Activated CD4-positive, alpha-beta memory T cell treated with anti-CD3 and anti-CD28 coated beads, Interleukin-2, amount 10 ng/mL, durations not matched to agents 7 days and 5 days (primary cell): ENCODE data around the gene RAB32. TPM values are rescaled to one million over a fixed set of nuclear protein-coding genes. Genes with fewer than 3 reads are reported as not detected.

ENCODE experiments used
- CTCF ChIA-PET: fragments of 350-600 bp; sonication (Branson Sonifier 250); formaldehyde crosslinking; loops from one replicate; lab custom pipeline; 2021; ENCODE audit warnings: antibody characterized with exemption, inconsistent platforms; lab: Charles Lee
- POLR2A ChIA-PET: fragments of 350-600 bp; sonication (Branson Sonifier 250); formaldehyde crosslinking; loops from one replicate; lab custom pipeline; 2021; ENCODE audit warnings: antibody characterized with exemption; lab: Charles Lee
- DNase-seq: peaks from one replicate; pipeline ENCODE4 v3.0.0-alpha.2; 2020
- H3K27ac Mint-ChIP-seq: one replicate; pipeline ENCODE4 v1.8.0; 2021; ENCODE audit warnings: mild to moderate bottlenecking, mixed read lengths
- H3K27me3 Mint-ChIP-seq: one replicate; pipeline ENCODE4 v1.8.0; 2021; ENCODE audit warnings: mixed read lengths
- H3K36me3 Mint-ChIP-seq: one replicate; pipeline ENCODE4 v1.8.0; 2021; ENCODE audit warnings: low read depth, mixed read lengths
- H3K4me1 Mint-ChIP-seq: one replicate; pipeline ENCODE4 v1.8.0; 2021; ENCODE audit warnings: mixed read lengths
- H3K4me3 Mint-ChIP-seq: one replicate; pipeline ENCODE4 v1.8.0; 2021; ENCODE audit warnings: mild to moderate bottlenecking, mixed read lengths
- H3K9me3 Mint-ChIP-seq: one replicate; pipeline ENCODE4 v1.8.0; 2021; ENCODE audit warnings: mixed read lengths
- total RNA-seq, 2 experiments: library from RNA; stranded (reverse); gene quantifications; one replicate each; pipeline ENCODE4 v1.2.3, GENCODE V29; 2021

RAB32 gene
- under 1 TPM in 1 of 2 experiments, not detected in 1; 0.30 TPM for total RNA-seq

DNA sequence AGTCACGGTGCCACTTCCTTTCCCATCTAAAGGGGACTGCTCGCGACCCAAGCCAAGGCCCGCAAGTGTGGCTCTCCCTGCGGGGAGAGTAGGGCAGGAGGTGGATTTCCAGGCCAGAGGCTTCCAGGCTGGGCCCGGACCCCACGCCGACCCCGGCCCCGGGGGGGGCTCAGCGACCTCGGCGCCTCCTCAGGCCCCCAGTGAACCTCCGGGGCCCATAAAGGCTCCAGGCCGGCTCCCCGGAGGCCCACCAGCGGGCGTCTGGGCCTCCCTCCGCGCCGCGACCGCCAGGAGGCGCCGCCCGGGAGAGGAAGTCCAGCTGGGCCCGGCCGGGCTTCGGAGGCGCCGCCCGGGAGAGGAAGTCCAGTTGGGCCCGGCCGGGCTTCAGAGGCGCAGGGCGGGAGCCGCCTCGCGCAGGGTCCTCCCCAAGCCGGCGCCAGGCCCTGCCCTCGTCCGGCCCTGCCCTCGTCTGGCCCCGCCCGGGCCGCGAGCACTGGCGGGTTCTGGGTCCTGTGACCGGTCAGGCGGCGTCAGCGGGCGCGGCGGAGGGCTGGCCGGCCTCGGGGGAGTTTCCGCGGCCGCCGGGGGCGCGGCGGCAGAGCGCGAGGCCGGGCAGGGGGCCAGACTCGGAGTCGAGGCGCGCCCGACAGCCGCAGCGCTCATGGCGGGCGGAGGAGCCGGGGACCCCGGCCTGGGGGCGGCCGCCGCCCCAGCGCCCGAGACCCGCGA, at the start of gene RAB32:
Gene RAB32, plus strand, starts transcription at position 623 of the 729 bp plus-strand sequence. Its CDS starts 39 bp downstream, at position 662.
- ChIA-PET POLR2A (no interaction called here), CTCF (no interaction called here)
- no peaks in the 10 kb centered on the region for H3K36me3 Mint-ChIP-seq
- no peak within 1 kb of the TSS for H3K27ac Mint-ChIP-seq
- peak; percentile 17 for DNase-seq
- peak within 1 kb of the TSS; percentile 64 for H3K4me3 Mint-ChIP-seq
- peaks cover 2% of the 10 kb centered on the region for H3K4me1 Mint-ChIP-seq
- no peaks in the 10 kb centered on the region for H3K9me3 Mint-ChIP-seq
- H3K27me3 Mint-ChIP-seq = peaks cover 30% of the 10 kb centered on the region

DNA sequence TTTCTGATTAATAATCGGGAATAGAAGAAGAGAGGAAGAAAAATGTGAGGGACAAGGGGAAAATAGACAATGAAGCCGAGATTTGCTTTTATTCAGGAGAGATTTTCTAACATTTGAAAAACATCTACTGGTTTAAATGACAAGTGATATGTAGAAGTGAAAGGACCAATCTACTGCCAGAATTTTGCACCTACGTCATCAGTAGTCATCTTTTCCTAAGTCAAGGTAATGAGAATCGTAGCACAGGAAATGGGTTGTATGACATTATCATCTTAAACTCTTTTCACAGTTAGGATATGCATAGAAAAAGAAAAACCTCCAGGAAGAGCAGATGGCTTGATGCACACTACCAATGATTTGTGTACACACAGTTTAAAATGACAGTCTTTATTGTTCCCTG, 45.3 kb upstream of the RAB32 start:
- no peak for DNase-seq
- Mint-ChIP-seq H3K4me3 (no peak overlapping the region), H3K27me3 (no peaks in the 10 kb centered on the region), H3K4me1 (no peaks in the 10 kb centered on the region), H3K36me3 (no peaks in the 10 kb centered on the region), H3K27ac (no peak overlapping the region), H3K9me3 (no peaks in the 10 kb centered on the region)
- ChIA-PET CTCF (no interaction called here), POLR2A (no interaction called here)

DNA sequence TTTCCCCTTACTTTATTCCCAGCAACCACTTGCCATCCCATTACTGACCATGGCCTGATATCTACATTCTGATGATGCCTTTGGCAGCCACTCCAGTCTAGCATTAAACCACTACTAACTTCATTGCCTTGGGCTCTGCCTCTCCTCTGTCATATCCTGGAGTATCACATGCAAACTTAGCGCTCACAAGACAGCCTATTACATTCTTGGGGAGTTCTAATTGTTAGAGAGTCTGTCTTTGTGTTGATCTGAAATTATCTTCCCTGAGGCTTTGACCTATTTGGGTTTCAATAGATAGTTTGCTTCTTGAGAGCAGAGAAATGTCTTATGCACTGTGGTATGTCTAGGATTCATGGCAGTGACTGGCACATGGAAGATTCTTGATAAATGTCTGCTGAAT, 40.5 kb upstream of the RAB32 start:
- ChIA-PET POLR2A (no interaction called here), CTCF (no interaction called here)
- Mint-ChIP-seq H3K27ac (no peak overlapping the region), H3K27me3 (no peaks in the 10 kb centered on the region), H3K36me3 (no peaks in the 10 kb centered on the region), H3K4me3 (no peak overlapping the region), H3K9me3 (peaks cover 3% of the 10 kb centered on the region), H3K4me1 (no peaks in the 10 kb centered on the region)
- DNase-seq = no peak

DNA sequence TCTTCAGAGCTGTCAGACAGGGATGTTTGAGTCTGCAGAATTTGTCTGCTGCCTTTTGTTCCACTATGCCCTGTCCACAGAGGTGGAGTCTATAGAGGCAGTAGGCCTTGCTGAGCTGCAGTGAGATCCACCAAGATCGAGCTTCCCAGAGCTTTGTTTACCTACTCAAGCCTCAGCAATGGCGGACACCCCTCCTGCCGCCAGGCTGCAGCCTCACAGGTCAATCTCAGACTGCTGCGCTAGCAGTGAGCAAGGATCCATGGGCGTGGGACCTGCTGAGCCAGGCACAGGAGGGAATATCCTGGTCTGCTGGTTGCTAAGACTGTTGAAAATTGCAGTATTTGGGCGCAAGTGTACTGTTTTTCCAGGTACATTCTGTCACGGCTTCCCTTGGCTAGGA, 28.4 kb upstream of the RAB32 start:
- no peaks in the 10 kb centered on the region for H3K27me3 Mint-ChIP-seq
- ChIA-PET CTCF (no interaction called here), POLR2A (no interaction called here)
- H3K9me3 Mint-ChIP-seq = peaks cover 3% of the 10 kb centered on the region
- no peak overlapping the region for H3K27ac Mint-ChIP-seq
- no peak overlapping the region for H3K4me3 Mint-ChIP-seq
- no peaks in the 10 kb centered on the region for H3K36me3 Mint-ChIP-seq
- no peak for DNase-seq
- no peaks in the 10 kb centered on the region for H3K4me1 Mint-ChIP-seq

DNA sequence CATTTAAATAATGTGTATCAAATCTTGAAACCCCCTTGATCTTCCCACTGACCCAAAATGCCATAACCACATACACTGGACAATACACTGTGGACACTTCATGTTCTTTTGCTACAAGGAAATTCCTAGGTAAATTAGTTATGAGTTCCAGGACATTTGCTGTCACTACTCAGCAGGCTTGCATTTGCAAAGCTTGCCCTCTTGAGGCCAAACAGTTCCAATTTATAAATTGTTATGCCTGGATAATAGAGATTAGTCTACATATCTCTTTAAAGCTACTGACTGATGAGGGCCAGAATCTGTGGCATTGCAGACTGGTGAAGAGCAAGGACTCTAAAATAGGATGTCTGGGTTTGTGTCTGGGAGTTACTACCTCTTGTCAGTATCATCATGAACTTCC, 17.4 kb upstream of the RAB32 start:
- ChIA-PET POLR2A (no interaction called here), CTCF (interaction anchor here (0.6 kb wide), 1 partner anchor 1626 kb away, joined by 4 read pairs; no protein-coding TSS in a partner anchor)
- no peaks in the 10 kb centered on the region for H3K36me3 Mint-ChIP-seq
- H3K9me3 Mint-ChIP-seq = no peaks in the 10 kb centered on the region
- H3K27me3 Mint-ChIP-seq = no peaks in the 10 kb centered on the region
- H3K4me1 Mint-ChIP-seq = no peaks in the 10 kb centered on the region
- H3K27ac Mint-ChIP-seq = no peak overlapping the region
- no peak for DNase-seq
- no peak overlapping the region for H3K4me3 Mint-ChIP-seq

DNA sequence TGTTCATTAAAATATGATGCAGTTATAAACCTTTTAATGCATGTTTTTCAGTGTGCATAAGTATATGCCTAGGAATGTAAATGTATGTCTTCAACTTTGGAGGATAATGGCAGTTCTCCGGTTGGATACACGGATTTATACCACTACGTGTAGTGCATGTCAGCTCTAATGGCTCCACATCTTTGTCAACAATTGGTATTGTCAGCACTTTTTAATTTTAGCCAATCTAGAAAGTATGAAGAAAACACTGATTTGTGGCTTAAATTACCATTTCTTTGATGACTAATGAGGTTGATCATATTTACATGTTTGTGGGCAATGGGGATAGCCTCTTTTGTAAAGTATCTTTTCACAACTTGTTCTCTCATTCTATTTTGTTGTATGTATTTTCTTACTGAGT, 10.9 kb upstream of the RAB32 start:
- POLR2A ChIA-PET = no interaction called here
- Mint-ChIP-seq H3K36me3 (no peaks in the 10 kb centered on the region), H3K4me3 (no peak overlapping the region), H3K9me3 (no peaks in the 10 kb centered on the region), H3K27ac (no peak overlapping the region), H3K27me3 (no peaks in the 10 kb centered on the region), H3K4me1 (no peaks in the 10 kb centered on the region)
- DNase-seq = no peak
- CTCF ChIA-PET = no interaction called here

DNA sequence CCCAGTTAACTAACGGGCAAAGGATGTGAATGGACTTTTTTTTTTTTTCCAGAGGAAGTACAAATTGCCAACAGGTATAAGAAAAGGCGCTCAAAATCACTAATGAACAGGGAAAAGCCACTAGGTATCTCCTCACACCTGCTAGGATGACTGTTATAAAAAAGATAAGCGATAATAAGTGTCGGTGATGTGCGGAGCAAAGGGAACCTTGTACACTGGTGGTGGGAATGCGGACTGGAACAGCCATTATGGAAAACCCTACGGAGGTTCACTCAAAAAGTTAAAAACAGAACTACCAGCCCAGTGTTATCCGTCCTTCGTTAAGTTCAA, 787 bp upstream of the RAB32 start:
- ChIA-PET CTCF (no interaction called here), POLR2A (no interaction called here)
- H3K27me3 Mint-ChIP-seq = peaks cover 30% of the 10 kb centered on the region
- no peaks in the 10 kb centered on the region for H3K36me3 Mint-ChIP-seq
- H3K27ac Mint-ChIP-seq = no peak overlapping the region
- H3K9me3 Mint-ChIP-seq = no peaks in the 10 kb centered on the region
- H3K4me3 Mint-ChIP-seq = peak overlapping the region; percentile 2
- H3K4me1 Mint-ChIP-seq = peaks cover 2% of the 10 kb centered on the region
- DNase-seq = no peak

DNA sequence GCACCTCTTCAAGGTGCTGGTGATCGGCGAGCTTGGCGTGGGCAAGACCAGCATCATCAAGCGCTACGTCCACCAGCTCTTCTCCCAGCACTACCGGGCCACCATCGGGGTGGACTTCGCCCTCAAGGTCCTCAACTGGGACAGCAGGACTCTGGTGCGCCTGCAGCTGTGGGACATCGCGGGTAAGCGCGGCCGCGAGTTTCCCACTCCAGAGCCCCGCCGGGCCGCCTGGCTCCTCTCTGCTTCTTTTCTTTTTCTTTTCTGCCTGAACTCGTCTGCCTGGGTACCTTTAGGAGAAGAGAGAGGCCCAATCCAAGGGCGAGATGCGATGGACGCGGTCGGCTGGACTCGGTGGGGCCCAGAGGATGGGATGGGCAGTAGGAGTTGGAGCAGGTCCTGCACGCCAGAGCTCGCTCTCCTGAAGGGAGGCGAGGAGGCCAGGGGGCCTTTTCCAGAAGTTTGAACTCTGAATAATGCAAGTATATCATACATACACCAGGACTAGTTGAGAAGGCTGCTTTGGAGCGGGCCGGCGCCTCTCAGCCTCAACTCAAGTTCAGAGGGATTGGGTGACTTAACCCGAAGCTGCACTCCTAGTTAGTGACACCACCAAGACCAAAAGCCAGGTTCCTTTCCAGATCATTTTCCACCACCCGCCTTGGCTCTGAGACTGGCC, 445 bp downstream of the RAB32 start:
- Mint-ChIP-seq H3K4me3 (peak overlapping the region; percentile 64), H3K27me3 (peaks cover 30% of the 10 kb centered on the region), H3K27ac (no peak overlapping the region), H3K36me3 (no peaks in the 10 kb centered on the region), H3K9me3 (no peaks in the 10 kb centered on the region), H3K4me1 (peaks cover 2% of the 10 kb centered on the region)
- ChIA-PET POLR2A (no interaction called here), CTCF (no interaction called here)
- no peak for DNase-seq

DNA sequence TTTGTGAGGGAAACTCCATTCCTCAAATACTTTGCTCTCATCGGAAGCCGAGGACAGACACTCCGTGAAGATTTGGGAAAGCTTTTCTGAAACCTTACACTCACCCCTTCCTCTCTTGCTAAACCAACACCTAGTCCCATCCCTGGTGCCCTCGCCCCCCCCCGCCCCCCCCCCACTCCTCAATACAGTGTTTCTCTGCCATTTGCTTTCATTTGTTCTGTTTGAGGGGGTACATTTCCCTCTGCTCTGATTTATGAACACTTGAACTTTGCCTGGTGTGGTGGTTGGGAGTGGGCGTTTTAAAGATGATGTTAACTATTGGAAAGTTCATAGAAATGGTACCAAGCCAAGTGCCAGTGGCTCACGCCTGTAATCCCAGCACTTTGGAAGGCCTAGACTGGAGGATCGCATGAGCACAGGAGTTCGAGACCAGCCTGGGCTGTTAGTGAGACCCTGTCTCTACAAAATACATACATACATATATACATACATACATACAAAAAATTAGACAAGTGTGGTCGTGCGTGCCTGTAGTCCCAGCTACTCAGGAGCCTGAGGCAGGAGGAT, 1.1 kb downstream of the RAB32 start:
- no peaks in the 10 kb centered on the region for H3K36me3 Mint-ChIP-seq
- H3K27ac Mint-ChIP-seq = no peak overlapping the region
- ChIA-PET POLR2A (no interaction called here), CTCF (no interaction called here)
- no peak for DNase-seq
- peaks cover 2% of the 10 kb centered on the region for H3K4me1 Mint-ChIP-seq
- no peaks in the 10 kb centered on the region for H3K9me3 Mint-ChIP-seq
- H3K27me3 Mint-ChIP-seq = peaks cover 30% of the 10 kb centered on the region
- no peak overlapping the region for H3K4me3 Mint-ChIP-seq

DNA sequence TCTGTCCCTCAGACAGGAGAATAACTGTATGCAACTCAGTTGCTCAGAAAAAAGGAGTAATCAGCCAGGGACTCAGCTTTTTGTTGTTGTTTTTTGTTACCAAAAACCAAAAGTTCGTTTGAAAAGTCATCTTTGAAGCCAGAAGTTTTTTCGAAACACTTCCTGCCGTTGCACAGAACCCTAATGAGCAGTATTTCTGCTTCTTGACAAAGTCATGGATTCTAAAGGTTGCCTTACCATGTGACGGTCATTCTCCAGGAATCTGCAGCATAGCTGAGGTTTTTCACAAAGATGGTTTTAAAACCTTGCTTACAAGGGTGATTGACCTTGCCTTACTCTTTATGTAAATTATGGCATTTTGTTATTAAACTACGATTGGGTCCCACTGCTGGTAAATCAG, 1.9 kb downstream of the RAB32 start:
- CTCF ChIA-PET = no interaction called here
- peaks cover 2% of the 10 kb centered on the region for H3K4me1 Mint-ChIP-seq

DNA sequence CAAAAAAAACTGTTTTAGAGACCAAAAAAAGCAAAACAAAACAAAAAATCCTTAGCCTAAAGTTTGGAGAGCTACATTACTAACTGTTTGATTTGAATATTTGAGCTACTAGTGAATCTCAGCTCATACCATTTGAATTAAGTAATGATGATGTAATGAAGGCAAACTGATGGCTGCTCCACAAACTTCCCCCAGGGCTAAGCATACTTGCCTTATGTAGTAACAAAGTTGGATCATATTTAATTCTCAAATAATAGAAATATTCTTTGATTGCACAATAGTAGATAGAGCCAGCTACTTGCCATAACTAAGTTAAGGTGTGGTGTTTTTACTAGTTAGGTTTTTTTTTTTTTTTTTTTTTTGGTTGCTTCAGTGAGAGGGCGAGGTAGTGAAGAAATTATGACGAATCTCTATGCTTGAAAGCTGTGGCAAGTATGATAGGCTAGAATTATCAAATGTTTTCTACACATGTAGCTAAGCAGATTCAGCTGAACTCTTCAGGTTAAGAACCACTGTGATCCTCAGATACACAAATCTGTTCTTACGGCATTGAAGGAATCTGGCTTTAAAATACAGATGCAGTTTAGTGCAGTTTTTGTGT, 2.9 kb downstream of the RAB32 start:
- H3K27ac Mint-ChIP-seq = no peak overlapping the region

More for the DNA sequence above, 1.9 kb downstream of the RAB32 start:
- no peaks in the 10 kb centered on the region for H3K36me3 Mint-ChIP-seq
- POLR2A ChIA-PET = no interaction called here
- no peak for DNase-seq
- no peak overlapping the region for H3K27ac Mint-ChIP-seq
- H3K4me3 Mint-ChIP-seq = no peak overlapping the region
- H3K27me3 Mint-ChIP-seq = peaks cover 30% of the 10 kb centered on the region
- no peaks in the 10 kb centered on the region for H3K9me3 Mint-ChIP-seq

DNA sequence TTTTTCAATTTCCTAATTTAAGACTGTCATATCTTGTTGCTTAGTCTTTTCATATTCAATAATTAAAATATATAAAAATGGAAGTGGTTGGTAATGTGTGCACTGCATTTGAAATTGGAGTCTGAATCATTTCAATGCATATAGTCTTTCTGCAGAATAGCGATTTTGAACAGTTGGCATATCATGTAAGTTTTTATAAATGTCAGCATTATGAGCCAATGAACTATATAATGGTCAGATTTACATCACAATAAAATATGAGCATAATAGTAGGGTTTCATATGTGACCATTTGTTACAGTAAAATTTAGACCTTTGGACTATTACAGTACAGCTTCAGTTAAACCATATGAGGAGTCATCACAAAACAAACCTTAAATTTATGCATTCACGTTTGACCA, 4.3 kb downstream of the RAB32 start:
- ChIA-PET CTCF (no interaction called here), POLR2A (no interaction called here)
- Mint-ChIP-seq H3K27me3 (peaks cover 18% of the 10 kb centered on the region), H3K4me3 (no peak overlapping the region), H3K4me1 (peaks cover 2% of the 10 kb centered on the region), H3K9me3 (no peaks in the 10 kb centered on the region), H3K27ac (no peak overlapping the region), H3K36me3 (no peaks in the 10 kb centered on the region)
- no peak for DNase-seq

More for the DNA sequence above, 2.9 kb downstream of the RAB32 start:
- DNase-seq = no peak
- Mint-ChIP-seq H3K4me3 (no peak overlapping the region), H3K4me1 (peaks cover 2% of the 10 kb centered on the region), H3K36me3 (no peaks in the 10 kb centered on the region), H3K27me3 (peaks cover 27% of the 10 kb centered on the region), H3K9me3 (no peaks in the 10 kb centered on the region)
- ChIA-PET CTCF (no interaction called here), POLR2A (no interaction called here)

DNA sequence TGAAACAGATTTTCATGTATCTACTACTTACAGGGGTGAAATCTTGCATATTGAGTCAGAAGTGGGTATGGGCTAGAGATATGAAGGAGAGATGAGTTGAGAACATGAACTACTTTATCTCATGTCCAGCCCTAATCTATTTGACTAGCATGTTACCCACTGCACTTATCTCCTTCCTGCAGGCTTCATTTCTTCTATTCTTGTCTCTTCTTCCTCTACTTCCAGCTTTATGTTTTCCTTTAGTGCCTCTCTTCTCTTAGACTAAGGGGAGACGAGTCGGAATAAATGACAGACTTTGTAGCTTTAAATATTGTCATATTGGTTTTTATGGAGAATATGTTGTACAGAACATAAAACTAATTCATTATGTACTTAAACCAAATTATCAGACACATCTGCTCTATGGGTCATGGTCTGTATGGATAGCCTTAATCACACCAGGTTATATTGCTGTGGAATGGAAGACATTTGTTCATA, 5.3 kb downstream of the RAB32 start:
- no peak for DNase-seq
- H3K4me1 Mint-ChIP-seq = peaks cover 2% of the 10 kb centered on the region
- no peak overlapping the region for H3K27ac Mint-ChIP-seq
- ChIA-PET POLR2A (no interaction called here), CTCF (no interaction called here)
- no peak overlapping the region for H3K4me3 Mint-ChIP-seq
- H3K9me3 Mint-ChIP-seq = no peaks in the 10 kb centered on the region
- H3K27me3 Mint-ChIP-seq = peaks cover 16% of the 10 kb centered on the region
- no peaks in the 10 kb centered on the region for H3K36me3 Mint-ChIP-seq
